CD4-positive, alpha-beta memory T cell (primary cell): ENCODE measurements around the gene SUGCT. TPM values are rescaled to one million over a fixed set of nuclear protein-coding genes. Genes with fewer than 3 reads are reported as not detected.

ENCODE experiments used
- CTCF ChIA-PET: fragments of 350-600 bp; sonication (Branson Sonifier 250); formaldehyde crosslinking; loops from one replicate; lab custom pipeline; 2021; ENCODE audit warnings: inconsistent platforms; ENCODE audit not compliant: partially characterized antibody; lab: Charles Lee
- POLR2A ChIA-PET: fragments of 350-600 bp; sonication (Branson Sonifier 250); formaldehyde crosslinking; loops from one replicate; lab custom pipeline; 2021; ENCODE audit not compliant: partially characterized antibody; lab: Charles Lee
- DNase-seq, 5 donors: peaks; one replicate each; pipeline versions ENCODE4 v3.0.0 to v3.0.0-alpha.2; 2020 to 2022; ENCODE audit warnings: mixed read lengths in 1 of 5
- H3K27ac ChIP-seq: one replicate; pipeline ENCODE4 v1.7.0; 2013; ENCODE audit warnings: low read depth, low read length
- H3K27me3 ChIP-seq: 2 replicates; pipeline ENCODE4 v1.7.0; 2013; ENCODE audit warnings: mild to moderate bottlenecking, low read length, moderate library complexity; ENCODE audit not compliant: insufficient read depth
- H3K36me3 ChIP-seq: 2 replicates; pipeline ENCODE4 v1.7.0; 2013; ENCODE audit warnings: mild to moderate bottlenecking, low read length, moderate library complexity; ENCODE audit not compliant: insufficient read depth
- H3K4me1 ChIP-seq: 2 replicates; pipeline ENCODE4 v1.7.0; 2013; ENCODE audit warnings: mild to moderate bottlenecking, low read length, moderate library complexity; ENCODE audit not compliant: insufficient read depth
- H3K4me3 ChIP-seq, 2 donors: one replicate each; pipeline ENCODE4 v1.7.0; 2013; ENCODE audit warnings: low read length in 2 of 2, mild to moderate bottlenecking in 1 of 2
- H3K9me3 ChIP-seq, 2 donors: one replicate each; pipeline ENCODE4 v1.7.0; 2013; ENCODE audit warnings: low read length in 2 of 2, control low read depth in 1 of 2; ENCODE audit not compliant: control insufficient read depth in 1 of 2
- H3K27ac Mint-ChIP-seq, 7 donors: one replicate each; pipeline ENCODE4 v1.8.0; 2020 to 2021; ENCODE audit warnings: mixed read lengths in 7 of 7, mild to moderate bottlenecking in 6 of 7, inconsistent platforms in 3 of 7, moderate library complexity in 3 of 7
- H3K27me3 Mint-ChIP-seq, 2 donors: one replicate each; pipeline ENCODE4 v1.8.0; 2020 to 2021; ENCODE audit warnings: mixed read lengths in 2 of 2
- H3K36me3 Mint-ChIP-seq, 2 donors: one replicate each; pipeline ENCODE4 v1.8.0; 2020 to 2021; ENCODE audit warnings: mixed read lengths in 2 of 2, inconsistent platforms in 1 of 2, mild to moderate bottlenecking in 1 of 2
- H3K4me1 Mint-ChIP-seq, 4 donors: one replicate each; pipeline ENCODE4 v1.8.0; 2020 to 2021; ENCODE audit warnings: mixed read lengths in 4 of 4, mild to moderate bottlenecking in 1 of 4
- H3K4me3 Mint-ChIP-seq, 8 donors: one replicate each; pipeline ENCODE4 v1.8.0; 2020 to 2021; ENCODE audit warnings: mixed read lengths in 8 of 8, mild to moderate bottlenecking in 7 of 8, moderate library complexity in 6 of 8, inconsistent platforms in 3 of 8
- H3K9me3 Mint-ChIP-seq, 8 donors: one replicate each; pipeline ENCODE4 v1.8.0; 2020 to 2021; ENCODE audit warnings: mixed read lengths in 8 of 8, mild to moderate bottlenecking in 5 of 8, inconsistent platforms in 3 of 8, moderate library complexity in 1 of 8
- intact Hi-C: fragments of 100-400 bp; cut with micrococcal nuclease; formaldehyde crosslinking; loops from one replicate; pipeline ENCODE4 v1.15.1; 2023
- polyA plus RNA-seq, 2 donors: library from polyadenylated mRNA; unstranded; fragments of 300-500 nt; fragmentation: Illumina TruSeq; gene quantifications; one replicate each; pipeline ENCODE4 v1.2.3, GENCODE V29; 2021
- total RNA-seq, 2 experiments: library from RNA; stranded (reverse); gene quantifications; one replicate each; pipeline ENCODE4 v1.2.3, GENCODE V29; 2021

SUGCT gene
- total and polyA plus RNA-seq, 4 experiments from 2014 or later = 0.41 to 4.4 (median 1.2) TPM

DNA sequence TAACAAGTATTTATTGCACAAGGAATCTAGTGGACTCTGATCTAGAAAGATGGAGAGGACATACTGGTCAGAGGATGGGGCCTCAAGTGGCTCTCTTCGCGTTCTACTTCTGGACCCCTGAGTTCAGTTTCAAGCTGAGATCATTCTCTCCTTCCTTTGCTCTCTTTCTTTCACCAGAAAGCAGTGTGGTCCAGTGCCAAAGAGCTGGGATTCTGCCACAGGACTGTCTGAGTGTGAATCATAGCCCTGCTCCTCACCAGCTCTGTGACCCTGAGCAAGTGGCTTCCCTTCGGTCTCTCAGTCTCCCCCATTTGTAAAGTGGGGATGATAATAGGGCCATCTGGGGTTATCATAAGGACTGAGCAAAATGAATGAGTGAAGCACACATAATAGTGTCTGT lies 715.2 kb downstream of the SUGCT start:
- Mint-ChIP-seq H3K4me1 (no peaks in the 10 kb centered on the region), H3K9me3 (peaks cover under 1 to 31% (median 18%) of the 10 kb centered on the region in 8 donors), H3K27ac (no peak overlapping the region), H3K36me3 (no peaks in the 10 kb centered on the region), H3K27me3 (no peaks in the 10 kb centered on the region), H3K4me3 (no peak overlapping the region)
- intact Hi-C loops = no loop called here
- CTCF ChIA-PET = no interaction called here
- Histone ChIP-seq H3K4me3 (peak overlapping the region in 1 of 2 donors; percentile 13), H3K27ac (no peak overlapping the region), H3K36me3 (no peaks in the 10 kb centered on the region), H3K9me3 (no peaks in the 10 kb centered on the region), H3K27me3 (no peaks in the 10 kb centered on the region), H3K4me1 (no peaks in the 10 kb centered on the region)
- POLR2A ChIA-PET = no interaction called here
- DNase-seq = no peak

DNA sequence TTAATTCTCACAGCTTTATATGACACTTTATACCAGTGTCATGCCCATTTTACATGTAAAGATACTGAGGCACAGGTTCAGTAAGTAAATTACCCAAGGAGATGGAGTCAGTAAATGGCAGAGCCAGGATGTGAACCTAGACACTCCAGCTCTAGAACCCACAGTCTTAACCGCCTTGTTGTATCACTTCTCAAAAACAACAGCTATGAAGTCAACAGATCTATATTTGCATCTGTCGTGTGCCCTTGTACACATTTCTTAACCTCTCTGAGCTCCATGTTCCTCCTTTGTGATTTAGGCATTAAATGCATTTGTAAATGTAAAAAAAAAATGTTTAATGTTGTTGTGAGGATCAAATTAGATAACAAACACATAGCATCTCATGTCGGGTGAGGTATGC lies 716.2 kb downstream of the SUGCT start:
- no peak overlapping the region for H3K4me3 ChIP-seq
- H3K27me3 Mint-ChIP-seq = no peaks in the 10 kb centered on the region
- no peak for DNase-seq
- no peaks in the 10 kb centered on the region for H3K9me3 ChIP-seq
- H3K27ac ChIP-seq = no peak overlapping the region
- no peaks in the 10 kb centered on the region for H3K36me3 ChIP-seq
- H3K27me3 ChIP-seq = no peaks in the 10 kb centered on the region
- peaks cover 6 to 28% (median 20%) of the 10 kb centered on the region in 8 donors for H3K9me3 Mint-ChIP-seq
- POLR2A ChIA-PET = no interaction called here
- H3K4me1 Mint-ChIP-seq = no peaks in the 10 kb centered on the region
- H3K4me3 Mint-ChIP-seq = no peak overlapping the region
- no peaks in the 10 kb centered on the region for H3K4me1 ChIP-seq
- no peak overlapping the region for H3K27ac Mint-ChIP-seq
- CTCF ChIA-PET = no interaction called here
- H3K36me3 Mint-ChIP-seq = no peaks in the 10 kb centered on the region
- intact Hi-C loops = no loop called here

GRCh38 chr7:40859076-40859475 lies 724.3 kb downstream of the SUGCT start:
- intact Hi-C loops = no loop called here
- Mint-ChIP-seq H3K4me1 (no peaks in the 10 kb centered on the region), H3K4me3 (no peak overlapping the region), H3K27ac (no peak overlapping the region), H3K9me3 (peaks cover 3 to 28% (median 12%) of the 10 kb centered on the region in 8 donors), H3K27me3 (no peaks in the 10 kb centered on the region), H3K36me3 (no peaks in the 10 kb centered on the region)
- Histone ChIP-seq H3K27me3 (no peaks in the 10 kb centered on the region), H3K4me3 (no peak overlapping the region), H3K27ac (no peak overlapping the region), H3K36me3 (no peaks in the 10 kb centered on the region), H3K4me1 (no peaks in the 10 kb centered on the region), H3K9me3 (no peaks in the 10 kb centered on the region)
- ChIA-PET CTCF (no interaction called here), POLR2A (no interaction called here)
- no peak for DNase-seq

- no peaks in the 10 kb centered on the region for H3K36me3 ChIP-seq
- no peak overlapping the region for H3K27ac Mint-ChIP-seq
- CTCF ChIA-PET = no interaction called here
These were observed 725.2 kb downstream of the SUGCT start for GRCh38 chr7:40859965-40860543.

DNA sequence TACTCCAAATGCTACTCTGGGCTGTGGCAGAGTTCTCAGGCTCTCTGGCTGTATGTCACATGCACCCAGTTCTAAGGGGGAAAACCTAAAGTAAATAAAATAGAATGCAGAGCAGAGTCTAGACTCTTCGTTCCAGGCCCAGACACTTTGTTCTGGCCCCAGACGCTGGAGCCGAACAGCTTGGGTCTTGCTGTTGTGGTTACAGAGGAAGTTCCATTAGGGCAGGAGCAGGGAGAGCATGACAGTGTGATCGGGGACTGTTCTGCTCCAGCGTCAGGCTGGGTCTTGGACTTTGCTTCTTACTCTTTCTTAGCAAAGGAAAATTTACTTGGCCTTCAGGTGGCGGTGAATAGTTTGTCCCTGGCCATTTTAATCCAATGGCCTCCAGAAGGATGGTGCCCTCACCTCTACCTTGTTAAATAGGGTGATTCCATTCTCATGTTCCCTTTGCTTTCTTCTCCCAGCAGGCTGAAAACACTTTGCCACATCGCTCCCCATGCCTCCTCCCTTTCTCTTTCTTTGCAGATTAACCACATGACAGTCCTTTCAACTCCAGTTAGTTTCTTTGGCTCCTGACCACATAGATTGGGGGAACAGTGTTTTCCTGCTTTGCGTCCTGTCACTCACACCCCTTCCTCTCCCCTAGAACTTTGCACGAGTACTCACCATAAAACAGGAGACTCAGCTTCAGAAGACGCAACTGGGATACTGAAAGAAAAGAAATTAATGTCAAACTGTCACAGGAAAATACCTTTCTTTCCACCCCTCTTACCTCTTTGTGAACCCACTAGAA lies 730.8 kb downstream of the SUGCT start:
- POLR2A ChIA-PET = no interaction called here
- Mint-ChIP-seq H3K4me1 (no peaks in the 10 kb centered on the region), H3K27ac (no peak overlapping the region), H3K36me3 (no peaks in the 10 kb centered on the region), H3K27me3 (no peaks in the 10 kb centered on the region), H3K4me3 (no peak overlapping the region), H3K9me3 (peaks cover 2 to 26% (median 13%) of the 10 kb centered on the region in 8 donors)
- H3K9me3 ChIP-seq = no peaks in the 10 kb centered on the region
- H3K36me3 ChIP-seq = no peaks in the 10 kb centered on the region
- H3K27ac ChIP-seq = no peak overlapping the region
- CTCF ChIA-PET = no interaction called here
- no peak overlapping the region for H3K4me3 ChIP-seq
- intact Hi-C loops = no loop called here
- H3K4me1 ChIP-seq = no peaks in the 10 kb centered on the region
- no peak for DNase-seq
- no peaks in the 10 kb centered on the region for H3K27me3 ChIP-seq

More at GRCh38 chr7:40859965-40860543, 725.2 kb downstream of the SUGCT start:
- H3K4me3 Mint-ChIP-seq = no peak overlapping the region
- H3K27ac ChIP-seq = no peak overlapping the region
- H3K27me3 ChIP-seq = no peaks in the 10 kb centered on the region
- H3K4me3 ChIP-seq = no peak overlapping the region
- POLR2A ChIA-PET = no interaction called here
- no peaks in the 10 kb centered on the region for H3K4me1 Mint-ChIP-seq
- H3K27me3 Mint-ChIP-seq = no peaks in the 10 kb centered on the region
- no peak for DNase-seq
- H3K9me3 ChIP-seq = no peaks in the 10 kb centered on the region
- intact Hi-C loops = no loop called here
- no peaks in the 10 kb centered on the region for H3K36me3 Mint-ChIP-seq
- peaks cover 3 to 29% (median 11%) of the 10 kb centered on the region in 8 donors for H3K9me3 Mint-ChIP-seq
- no peaks in the 10 kb centered on the region for H3K4me1 ChIP-seq

- POLR2A ChIA-PET = no interaction called here
- H3K4me3 Mint-ChIP-seq = no peak overlapping the region
- H3K9me3 Mint-ChIP-seq = peaks cover 4 to 25% (median 17%) of the 10 kb centered on the region in 8 donors
- Histone ChIP-seq H3K4me3 (no peak overlapping the region), H3K36me3 (no peaks in the 10 kb centered on the region), H3K4me1 (no peaks in the 10 kb centered on the region), H3K9me3 (no peaks in the 10 kb centered on the region), H3K27me3 (no peaks in the 10 kb centered on the region), H3K27ac (no peak overlapping the region)
- H3K4me1 Mint-ChIP-seq = no peaks in the 10 kb centered on the region
- intact Hi-C loops = no loop called here
- H3K27ac Mint-ChIP-seq = no peak overlapping the region
- H3K27me3 Mint-ChIP-seq = no peaks in the 10 kb centered on the region
- DNase-seq = no peak
- CTCF ChIA-PET = no interaction called here
- H3K36me3 Mint-ChIP-seq = no peaks in the 10 kb centered on the region
These were observed 731.8 kb downstream of the SUGCT start for GRCh38 chr7:40866601-40867000.

- H3K4me3 ChIP-seq = no peak overlapping the region
- H3K27ac Mint-ChIP-seq = no peak overlapping the region
- ChIA-PET CTCF (no interaction called here), POLR2A (no interaction called here)
- intact Hi-C loops = no loop called here
- no peaks in the 10 kb centered on the region for H3K36me3 Mint-ChIP-seq
- no peak for DNase-seq
- no peaks in the 10 kb centered on the region for H3K9me3 ChIP-seq
- H3K27me3 ChIP-seq = no peaks in the 10 kb centered on the region
- H3K4me3 Mint-ChIP-seq = no peak overlapping the region
- H3K4me1 Mint-ChIP-seq = no peaks in the 10 kb centered on the region
- H3K27me3 Mint-ChIP-seq = no peaks in the 10 kb centered on the region
- no peak overlapping the region for H3K27ac ChIP-seq
- peaks cover 4 to 21% (median 15%) of the 10 kb centered on the region in 8 donors for H3K9me3 Mint-ChIP-seq
- no peaks in the 10 kb centered on the region for H3K4me1 ChIP-seq
- no peaks in the 10 kb centered on the region for H3K36me3 ChIP-seq
These were observed 735.3 kb downstream of the SUGCT start for GRCh38 chr7:40870108-40870507.
